Measurements from ENCODE around the gene NXPH1.

Gene NXPH1

DNA sequence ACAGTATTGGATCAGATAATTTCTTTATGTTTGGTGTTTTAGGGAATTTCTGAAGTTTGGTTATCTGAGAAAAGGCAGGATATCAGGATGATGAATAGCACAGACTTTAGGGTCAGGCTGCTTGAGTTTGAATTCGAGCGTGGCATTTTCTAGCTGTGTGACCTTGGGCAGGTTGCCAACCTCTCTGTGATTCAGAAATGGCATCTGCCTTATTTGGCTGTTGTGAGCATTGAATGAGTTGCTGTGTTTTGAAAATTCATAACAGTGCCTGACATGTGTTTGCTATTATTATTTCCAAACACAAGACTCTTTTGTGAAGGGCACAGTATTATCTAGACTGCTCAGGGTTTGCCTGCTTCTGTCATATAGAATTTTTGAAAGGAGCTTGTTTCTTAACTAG, 66.9 kb downstream of the NXPH1 start:
- H3K4me3 ChIP-seq (ENCODE audit: low read depth, low read length): no peak overlapping the region
- TF ChIP-seq, protein P1, sequence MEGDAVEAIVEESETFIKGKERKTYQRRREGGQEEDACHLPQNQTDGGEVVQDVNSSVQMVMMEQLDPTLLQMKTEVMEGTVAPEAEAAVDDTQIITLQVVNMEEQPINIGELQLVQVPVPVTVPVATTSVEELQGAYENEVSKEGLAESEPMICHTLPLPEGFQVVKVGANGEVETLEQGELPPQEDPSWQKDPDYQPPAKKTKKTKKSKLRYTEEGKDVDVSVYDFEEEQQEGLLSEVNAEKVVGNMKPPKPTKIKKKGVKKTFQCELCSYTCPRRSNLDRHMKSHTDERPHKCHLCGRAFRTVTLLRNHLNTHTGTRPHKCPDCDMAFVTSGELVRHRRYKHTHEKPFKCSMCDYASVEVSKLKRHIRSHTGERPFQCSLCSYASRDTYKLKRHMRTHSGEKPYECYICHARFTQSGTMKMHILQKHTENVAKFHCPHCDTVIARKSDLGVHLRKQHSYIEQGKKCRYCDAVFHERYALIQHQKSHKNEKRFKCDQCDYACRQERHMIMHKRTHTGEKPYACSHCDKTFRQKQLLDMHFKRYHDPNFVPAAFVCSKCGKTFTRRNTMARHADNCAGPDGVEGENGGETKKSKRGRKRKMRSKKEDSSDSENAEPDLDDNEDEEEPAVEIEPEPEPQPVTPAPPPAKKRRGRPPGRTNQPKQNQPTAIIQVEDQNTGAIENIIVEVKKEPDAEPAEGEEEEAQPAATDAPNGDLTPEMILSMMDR (IDR thresholded peaks at IDR 0.05; ENCODE audit: low read depth, low read length): no peak

- no peak overlapping the region for H3K4me3 ChIP-seq (ENCODE audit: low read depth, low read length)
- TF ChIP-seq, protein P1 (IDR thresholded peaks at IDR 0.05; ENCODE audit: low read depth, low read length): no peak
Observed at GRCh38 chr7:8507566-8507965, 74.2 kb downstream of the NXPH1 start.

- TF ChIP-seq, protein P1 (IDR thresholded peaks at IDR 0.05; ENCODE audit: low read depth, low read length): no peak
- H3K4me3 ChIP-seq (ENCODE audit: low read depth, low read length): no peak overlapping the region
Observed at GRCh38 chr7:8509621-8510020, 76.2 kb downstream of the NXPH1 start.

DNA sequence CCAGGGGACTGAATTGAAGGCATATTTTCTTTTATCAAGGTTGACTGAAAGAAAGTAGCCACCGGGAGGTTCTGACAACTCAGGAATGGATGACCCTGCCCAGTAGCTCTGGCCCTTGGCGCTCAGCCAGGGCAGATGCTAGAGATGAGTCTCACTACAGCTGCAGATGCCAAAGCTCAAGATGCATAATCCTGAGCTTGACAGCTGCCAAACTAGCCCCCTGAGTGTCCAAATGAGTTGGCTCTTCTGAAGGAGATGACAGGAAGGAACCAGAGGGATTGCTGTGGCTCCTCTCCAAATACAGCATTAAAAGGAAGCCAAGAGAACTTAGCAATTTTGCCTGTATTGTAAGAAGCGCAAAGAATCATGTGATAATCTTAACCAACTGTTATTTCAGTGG, 78.4 kb downstream of the NXPH1 start:
- TF ChIP-seq, protein P1 (IDR thresholded peaks at IDR 0.05; ENCODE audit: low read depth, low read length): no peak
- H3K4me3 ChIP-seq (ENCODE audit: low read depth, low read length): no peak overlapping the region

DNA sequence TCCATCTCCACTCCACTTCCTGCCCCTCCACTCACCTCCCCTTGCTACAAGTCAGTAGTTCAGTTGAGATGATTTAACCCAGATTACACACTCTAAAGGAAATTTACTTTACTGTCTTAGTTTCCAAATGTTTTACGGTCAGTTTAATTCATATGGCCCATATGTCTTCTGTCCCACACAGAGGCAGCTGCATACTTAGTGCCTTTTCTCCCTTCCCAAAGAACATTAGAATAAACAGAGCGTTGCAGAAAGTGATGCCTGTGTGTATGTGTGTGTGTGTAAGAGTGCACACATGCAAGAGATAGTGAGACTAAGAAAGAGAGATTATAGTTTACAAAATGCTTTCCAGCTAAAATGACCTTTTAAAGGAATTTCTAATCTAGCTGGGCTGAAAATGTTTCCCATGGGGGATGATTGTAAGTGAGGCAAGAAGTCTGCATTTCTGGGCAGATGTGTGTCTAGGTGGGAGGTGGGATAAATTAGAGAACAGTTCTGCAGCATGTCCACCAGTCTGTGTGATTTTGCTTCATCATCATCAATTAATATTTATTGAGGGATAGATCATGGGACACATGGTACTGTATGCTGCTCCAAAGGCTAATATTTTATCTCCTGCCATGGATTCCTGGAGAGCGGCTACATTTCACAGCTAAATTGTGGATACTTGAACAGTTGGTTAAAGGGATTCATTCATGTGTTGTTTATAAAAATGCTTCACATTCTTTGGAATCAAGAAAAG, 81.5 kb downstream of the NXPH1 start:
- H3K4me3 ChIP-seq (ENCODE audit: low read depth, low read length): no peak overlapping the region
- TF ChIP-seq, protein P1 (IDR thresholded peaks at IDR 0.05; ENCODE audit: low read depth, low read length): no peak

GRCh38 chr7:8515640-8516185, 82.3 kb downstream of the NXPH1 start:
- H3K4me3 ChIP-seq (ENCODE audit: low read depth, low read length): no peak overlapping the region
- TF ChIP-seq, protein P1 (IDR thresholded peaks at IDR 0.05; ENCODE audit: low read depth, low read length): no peak

- TF ChIP-seq, protein P1 (IDR thresholded peaks at IDR 0.05; ENCODE audit: low read depth, low read length): no peak
- H3K4me3 ChIP-seq (ENCODE audit: low read depth, low read length): no peak overlapping the region
Observed at GRCh38 chr7:8516976-8517375, 83.6 kb downstream of the NXPH1 start.
